Endodermal cell (in vitro differentiated cells): ENCODE results near the gene DNAJC5G. TPM values are rescaled to one million over a fixed set of nuclear protein-coding genes. Genes with fewer than 3 reads are reported as not detected.

Source experiments
- DNase-seq: peaks from one replicate; pipeline ENCODE4 v3.0.0-alpha.2; 2017
- H3K27ac ChIP-seq: 2 replicates; pipeline ENCODE4 v1.5.1; 2013; ENCODE audit warnings: mild to moderate bottlenecking, low read depth, low read length, moderate library complexity
- H3K27me3 ChIP-seq: 2 replicates; pipeline ENCODE4 v1.6.1; 2013; ENCODE audit warnings: mild to moderate bottlenecking, low read length, moderate library complexity; ENCODE audit not compliant: insufficient read depth, control insufficient read depth, poor library complexity, severe bottlenecking
- H3K36me3 ChIP-seq: 2 replicates; pipeline ENCODE4 v1.7.0; 2013; ENCODE audit warnings: mild to moderate bottlenecking, low read length, moderate library complexity; ENCODE audit not compliant: control insufficient read depth, insufficient read depth
- H3K4me1 ChIP-seq: one replicate; pipeline ENCODE4 v1.7.0; 2013; ENCODE audit warnings: low read length; ENCODE audit not compliant: control insufficient read depth, insufficient read depth
- H3K4me3 ChIP-seq: 2 replicates; pipeline ENCODE4 v1.5.1; 2013; ENCODE audit warnings: mild to moderate bottlenecking, low read length, moderate library complexity
- H3K9ac ChIP-seq: 2 replicates; pipeline ENCODE4 v1.6.1; 2013; ENCODE audit warnings: mild to moderate bottlenecking, low read length, moderate library complexity; ENCODE audit not compliant: poor library complexity, severe bottlenecking; ENCODE audit errors: extremely low read depth
- H3K9me3 ChIP-seq: 2 replicates; pipeline ENCODE4 v1.6.1; 2013; ENCODE audit warnings: mild to moderate bottlenecking, low read length, moderate library complexity; ENCODE audit not compliant: control insufficient read depth
- H3K27ac Mint-ChIP-seq: 2 replicates; pipeline ENCODE4 v1.8.0; 2020; ENCODE audit warnings: mixed read lengths
- H3K27me3 Mint-ChIP-seq: 2 replicates; pipeline ENCODE4 v1.8.0; 2021; ENCODE audit warnings: mild to moderate bottlenecking, mixed read lengths; ENCODE audit not compliant: insufficient read depth
- H3K36me3 Mint-ChIP-seq: 2 replicates; pipeline ENCODE4 v1.8.0; 2020; ENCODE audit warnings: low read depth, mixed read lengths
- H3K4me1 Mint-ChIP-seq: 2 replicates; pipeline ENCODE4 v1.8.0; 2020; ENCODE audit warnings: mixed read lengths
- H3K4me3 Mint-ChIP-seq: 2 replicates; pipeline ENCODE4 v1.8.0; 2020; ENCODE audit warnings: mild to moderate bottlenecking, moderate library complexity, mixed read lengths
- H3K9me3 Mint-ChIP-seq: 2 replicates; pipeline ENCODE4 v1.8.0; 2020; ENCODE audit warnings: mild to moderate bottlenecking, mixed read lengths
- CTCF ChIP-seq: fragments of 200-600 bp; sonication (generic); conservative IDR thresholded peaks from 2 replicates; pipeline ENCODE4 v1.5.0; 2021; ENCODE audit warnings: antibody characterized with exemption, mild to moderate bottlenecking
- WGBS, 2 experiments: methylation state at CpG; one replicate each; pipeline versions ENCODE4 v1.1.5 to v1.1.7; 2013; ENCODE audit warnings: missing lambda C conversion rate in 2 of 2, mixed read lengths in 1 of 2; ENCODE audit not compliant: insufficient coverage in 1 of 2, insufficient read length in 1 of 2; 5-methylcytosine and 5-hydroxymethylcytosine counted together
- total RNA-seq, 2 donors: library from RNA; stranded (reverse); fragmentation: NEBNext Ultra II Directional in 1 of 2; extraction: Animal tissue kit (Norgen Biotek cat#: 25700) in 1 of 2; gene quantifications; 2 replicates in 1 of 2; 3 replicates in 1 of 2; pipeline ENCODE4 v1.2.1, GENCODE V29; 2021

The DNAJC5G gene
- total RNA-seq, 2 donors from 2014 or later: 0.49 TPM; not detected in 1

- H3K36me3 ChIP-seq: peaks cover 95% of the 10 kb centered on the region
Measured at GRCh38 chr2:27236626-27237025, 38.6 kb upstream of the DNAJC5G start.

GRCh38 chr2:27237341-27237945 lies 37.8 kb upstream of the DNAJC5G start:
- H3K4me3 Mint-ChIP-seq: no peak overlapping the region
- H3K27ac Mint-ChIP-seq: no peak overlapping the region
- peaks cover 94% of the 10 kb centered on the region for H3K36me3 ChIP-seq

More at GRCh38 chr2:27236626-27237025, 38.6 kb upstream of the DNAJC5G start:
- no peak overlapping the region for H3K4me3 Mint-ChIP-seq
- no peaks in the 10 kb centered on the region for H3K4me1 Mint-ChIP-seq
- no peak overlapping the region for H3K27ac Mint-ChIP-seq
- Histone ChIP-seq H3K4me1 (no peaks in the 10 kb centered on the region), H3K4me3 (no peak overlapping the region), H3K9ac (no peak overlapping the region), H3K27me3 (no peaks in the 10 kb centered on the region), H3K27ac (no peak overlapping the region), H3K9me3 (no peaks in the 10 kb centered on the region)
- no peaks in the 10 kb centered on the region for H3K9me3 Mint-ChIP-seq
- no peaks in the 10 kb centered on the region for H3K27me3 Mint-ChIP-seq
- TF ChIP-seq CTCF: no peak
- H3K36me3 Mint-ChIP-seq: peaks cover 94% of the 10 kb centered on the region
- 92 to 94% methylated on average over 3 of the region's 3 CpGs for WGBS, 2 experiments
- DNase-seq: no peak

GRCh38 chr2:27238976-27239375 lies 36.3 kb upstream of the DNAJC5G start:
- Histone ChIP-seq H3K36me3 (peaks cover 95% of the 10 kb centered on the region), H3K27me3 (no peaks in the 10 kb centered on the region), H3K9me3 (no peaks in the 10 kb centered on the region), H3K4me1 (no peaks in the 10 kb centered on the region), H3K27ac (no peak overlapping the region), H3K9ac (no peak overlapping the region), H3K4me3 (no peak overlapping the region)
- TF ChIP-seq CTCF: no peak
- DNase-seq: no peak
- 93 to 98% methylated on average over 7 to 8 of the region's 8 CpGs for WGBS, 2 experiments
- Mint-ChIP-seq H3K27me3 (no peaks in the 10 kb centered on the region), H3K27ac (no peak overlapping the region), H3K4me3 (no peak overlapping the region), H3K36me3 (peaks cover 92% of the 10 kb centered on the region), H3K4me1 (no peaks in the 10 kb centered on the region), H3K9me3 (no peaks in the 10 kb centered on the region)

More at GRCh38 chr2:27237341-27237945, 37.8 kb upstream of the DNAJC5G start:
- no peak for DNase-seq
- Histone ChIP-seq H3K4me3 (no peak overlapping the region), H3K27ac (no peak overlapping the region), H3K4me1 (no peaks in the 10 kb centered on the region), H3K27me3 (no peaks in the 10 kb centered on the region), H3K9ac (no peak overlapping the region), H3K9me3 (no peaks in the 10 kb centered on the region)
- WGBS, 2 experiments: 97 to 99% methylated on average over 12 to 15 of the region's 15 CpGs
- no peaks in the 10 kb centered on the region for H3K4me1 Mint-ChIP-seq
- no peak for TF ChIP-seq CTCF
- no peaks in the 10 kb centered on the region for H3K27me3 Mint-ChIP-seq
- H3K9me3 Mint-ChIP-seq: no peaks in the 10 kb centered on the region
- peaks cover 94% of the 10 kb centered on the region for H3K36me3 Mint-ChIP-seq
